ENCODE results near the gene NEGR1.

- TF ChIP-seq CTCF (IDR thresholded peaks at IDR 0.05) (no peak), POLR2A (IDR thresholded peaks at IDR 0.05) (no peak)
Measured at GRCh38 chr1:72100771-72101170, 181.6 kb downstream of the NEGR1 start.

Data from testis (tissue), 2 donors.